Transverse colon (tissue), 3 donors: ENCODE measurements around the gene DDX56.

Experiments used
- CTCF ChIP-seq, 5 experiments: fragments of 200-600 bp in 3 of 5; fragments of 450-650 bp in 2 of 5; sonication (generic) in 3 of 5; IDR thresholded peaks; 1 replicate in 2 of 5; 2 replicates in 3 of 5; pipeline ENCODE4 v1.5.1; 2016 to 2017; ENCODE audit warnings: antibody characterized with exemption in 5 of 5, inconsistent platforms in 3 of 5, mild to moderate bottlenecking in 2 of 5, moderate library complexity in 1 of 5
- EP300 ChIP-seq: sonication (generic); formaldehyde crosslinking; IDR thresholded peaks from one replicate; pipeline ENCODE4 v1.6.1; 2017; ENCODE audit warnings: antibody characterized with exemption, low read depth
- POLR2A ChIP-seq: fragments of 450-650 bp; IDR thresholded peaks from one replicate; pipeline ENCODE4 v1.6.1; 2016; ENCODE audit warnings: antibody characterized with exemption, mild to moderate bottlenecking, moderate library complexity

DNA sequence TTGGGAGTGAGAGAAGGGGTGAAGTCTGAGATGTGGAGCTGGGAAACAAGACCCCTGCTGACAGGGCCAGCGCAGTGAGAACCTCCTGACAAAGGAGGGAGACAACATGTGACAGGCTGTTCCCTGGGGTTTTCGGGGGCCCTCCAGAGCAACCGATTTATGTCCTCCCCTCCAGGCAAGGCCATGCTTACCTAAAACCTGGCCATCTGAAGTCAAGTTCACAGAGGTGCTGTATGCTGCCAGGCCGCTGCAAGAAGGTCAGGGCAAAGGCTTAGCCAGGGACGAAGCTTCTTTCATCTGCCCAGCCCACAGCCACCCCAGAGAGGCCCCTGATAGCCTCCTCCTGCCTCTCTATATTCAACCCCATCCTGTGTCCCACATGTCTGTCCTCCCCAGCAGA lies 53.1 kb downstream of the DDX56 start:
- TF ChIP-seq EP300 (no peak), CTCF (IDR thresholded peaks at IDR 0.05) (no peak), POLR2A (no peak)
